ENCODE measurements around the gene PRCC.

GRCh38 chr1:156834322-156834721 lies 67.0 kb downstream of the PRCC start:
- TF ChIP-seq CTCF (conservative IDR thresholded peaks at IDR 0.05 in 1 of 2, IDR thresholded peaks at IDR 0.05 in 1 of 2; ENCODE audit: extremely low read depth in 1 of 2, insufficient read depth in 1 of 2, low read depth in 1 of 2, low read length in 2 of 2): no peak
- no peak for TF ChIP-seq EZH2 (IDR thresholded peaks at IDR 0.05; ENCODE audit: borderline replicate concordance, low read length)
